ENCODE measurements around the gene AUTS2. TPM values are rescaled to one million over a fixed set of nuclear protein-coding genes. Genes with fewer than 3 reads are reported as not detected.

Gene AUTS2
- total and polyA plus RNA-seq, 2 of the 8 experiments (the other 6 are each of a cell fraction or from before 2014, with no cell fraction given) = 25.9 to 101 TPM

DNA sequence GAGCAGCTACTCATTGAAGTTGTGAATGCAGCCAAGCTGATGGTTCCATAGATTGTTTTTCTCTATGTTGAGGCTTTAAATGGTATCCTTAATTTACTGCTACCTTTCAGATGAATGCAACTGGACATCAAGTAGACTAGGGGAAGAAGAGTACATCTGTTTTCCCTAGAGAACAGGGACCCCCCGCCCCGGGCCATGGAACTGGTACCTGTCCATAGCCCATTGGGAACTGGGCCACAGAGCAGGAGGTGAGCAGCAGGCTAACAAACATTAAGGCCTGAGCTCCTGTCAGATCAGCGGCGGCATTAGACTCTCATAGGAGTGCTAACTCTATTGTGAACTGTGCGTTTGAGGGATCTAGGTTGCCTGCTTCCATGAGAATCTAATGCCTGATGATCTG, 391.3 kb downstream of the AUTS2 start:
- no peak overlapping the region for H3K56ac ChIP-seq (replicated peaks; ENCODE audit: insufficient read length, low read depth, low read length)
- H3K79me1 ChIP-seq (ENCODE audit: low read depth, low read length) = no peaks in the 10 kb centered on the region
- no peaks in the 10 kb centered on the region for H3K36me3 ChIP-seq (ENCODE audit: control insufficient read depth in 2 of 4, insufficient read depth in 4 of 4, low read length in 3 of 4)
- no peak overlapping the region for H3K9ac ChIP-seq (replicated peaks in 1 of 4; ENCODE audit: extremely low read depth in 1 of 4, low read depth in 3 of 4, low read length in 3 of 4)
- H3K4ac ChIP-seq (replicated peaks; ENCODE audit: insufficient read length, low read depth, low read length) = no peak overlapping the region
- CTCF ChIA-PET (ENCODE audit: partially characterized antibody) = interaction anchor here (1.6 kb wide), 1 partner anchor 32 kb away, joined by 4 read pairs; no protein-coding TSS in a partner anchor
- no peaks in the 10 kb centered on the region for H3K79me2 ChIP-seq (ENCODE audit: control insufficient read depth in 1 of 2, insufficient read depth in 2 of 2, low read length in 2 of 2)
- no peaks in the 10 kb centered on the region for H3K27me3 ChIP-seq (replicated peaks in 1 of 4; ENCODE audit: control insufficient read depth in 3 of 4, extremely low read depth in 1 of 4, insufficient read depth in 3 of 4, low read length in 3 of 4)
- no peak overlapping the region for H3K23ac ChIP-seq (ENCODE audit: insufficient read length)
- no peak overlapping the region for H2BK15ac ChIP-seq (ENCODE audit: low read length)
- H4K20me1 ChIP-seq (replicated peaks in 1 of 2; ENCODE audit: control insufficient read depth in 1 of 2, insufficient read depth in 2 of 2, low read length in 2 of 2) = no peaks in the 10 kb centered on the region
- no peak overlapping the region for H4K91ac ChIP-seq (replicated peaks; ENCODE audit: insufficient read length, low read length)
- H3K4me1 ChIP-seq (replicated peaks in 1 of 4; ENCODE audit: control insufficient read depth in 3 of 4, insufficient read depth in 4 of 4, low read length in 3 of 4) = no peaks in the 10 kb centered on the region
- H3K27ac ChIP-seq (ENCODE audit: low read depth, low read length) = no peak overlapping the region
- no peak overlapping the region for H2BK5ac ChIP-seq (ENCODE audit: low read depth, low read length)
- no peak overlapping the region for H2BK20ac ChIP-seq (ENCODE audit: low read length)
- H2BK120ac ChIP-seq (replicated peaks; ENCODE audit: low read depth, low read length) = no peak overlapping the region
- POLR2A ChIA-PET (ENCODE audit: partially characterized antibody) = no interaction called here
- WGBS, 2 experiments (ENCODE audit: extremely low coverage in 1 of 2, insufficient coverage in 1 of 2, insufficient read length in 1 of 2, insufficient replicate concordance in 2 of 2, low coverage in 1 of 2, low lambda C conversion rate in 2 of 2, missing lambda C conversion rate in 1 of 2) = 91% methylated on average over 5 of the region's 5 CpGs; no CpG with 5 or more reads in 1 of the 2 experiments
- H2BK12ac ChIP-seq (ENCODE audit: low read depth, low read length) = no peak overlapping the region
- H3K14ac ChIP-seq (ENCODE audit: insufficient read length) = no peak overlapping the region
- no peak overlapping the region for H2AK5ac ChIP-seq (ENCODE audit: low read depth, low read length)
- FAIRE-seq (no peak), DNase-seq (ENCODE audit: low read depth in 1 of 2, low spot score in 2 of 2) (no peak)
- H3K4me2 ChIP-seq (ENCODE audit: insufficient read depth in 1 of 2, low read depth in 2 of 2, low read length in 2 of 2) = no peak overlapping the region
- H4K8ac ChIP-seq (ENCODE audit: extremely low read depth, insufficient read depth, low read length) = no peak overlapping the region; the same call in 1 of the 2 replicates
- no peaks in the 10 kb centered on the region for H3K23me2 ChIP-seq (ENCODE audit: low read depth, low read length)
- H2AFZ ChIP-seq (ENCODE audit: low read length) = no peak overlapping the region
- no peak overlapping the region for H3K4me3 ChIP-seq (ENCODE audit: extremely low read depth in 1 of 4, insufficient read depth in 2 of 4, low read depth in 3 of 4, low read length in 4 of 4)
- no peak overlapping the region for H3K18ac ChIP-seq (ENCODE audit: extremely low read depth, low read length)
- H3K9me3 ChIP-seq (ENCODE audit: insufficient read depth in 2 of 2, low read depth in 1 of 2, low read length in 1 of 2) = no peaks in the 10 kb centered on the region
- no peak for TF ChIP-seq SIX5 (IDR thresholded peaks at IDR 0.05; ENCODE audit: low read depth, low read length)
- no peak for TF ChIP-seq SP4 (IDR thresholded peaks at IDR 0.05; ENCODE audit: low read length)
- no peak for TF ChIP-seq CBX5 (IDR thresholded peaks at IDR 0.05; ENCODE audit: low read depth, low read length)
- TF ChIP-seq, protein P1, sequence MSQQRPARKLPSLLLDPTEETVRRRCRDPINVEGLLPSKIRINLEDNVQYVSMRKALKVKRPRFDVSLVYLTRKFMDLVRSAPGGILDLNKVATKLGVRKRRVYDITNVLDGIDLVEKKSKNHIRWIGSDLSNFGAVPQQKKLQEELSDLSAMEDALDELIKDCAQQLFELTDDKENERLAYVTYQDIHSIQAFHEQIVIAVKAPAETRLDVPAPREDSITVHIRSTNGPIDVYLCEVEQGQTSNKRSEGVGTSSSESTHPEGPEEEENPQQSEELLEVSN (IDR thresholded peaks at IDR 0.05) = no peak
- no peak for TF ChIP-seq FOSL1 (IDR thresholded peaks at IDR 0.05; ENCODE audit: insufficient read depth, low read depth, low read length)
- TF ChIP-seq EZH2 (IDR thresholded peaks at IDR 0.05; ENCODE audit: low read depth, low read length, severe bottlenecking) = no peak
- TF ChIP-seq EP300 (IDR thresholded peaks at IDR 0.05; ENCODE audit: borderline replicate concordance in 1 of 2, low read depth in 2 of 2, low read length in 2 of 2) = no peak
- TF ChIP-seq RFX5 (IDR thresholded peaks at IDR 0.05; ENCODE audit: borderline replicate concordance, low read depth, low read length) = no peak
- H4K5ac ChIP-seq (ENCODE audit: insufficient read length, low read depth, low read length) = no peak overlapping the region
